ENCODE measurements around the gene CCDC149. TPM values are rescaled to one million over a fixed set of nuclear protein-coding genes. Genes with fewer than 3 reads are reported as not detected.

Gene CCDC149
- total and polyA plus RNA-seq, 2 experiments from 2014 or later: 12.3 to 13.3 TPM

DNA sequence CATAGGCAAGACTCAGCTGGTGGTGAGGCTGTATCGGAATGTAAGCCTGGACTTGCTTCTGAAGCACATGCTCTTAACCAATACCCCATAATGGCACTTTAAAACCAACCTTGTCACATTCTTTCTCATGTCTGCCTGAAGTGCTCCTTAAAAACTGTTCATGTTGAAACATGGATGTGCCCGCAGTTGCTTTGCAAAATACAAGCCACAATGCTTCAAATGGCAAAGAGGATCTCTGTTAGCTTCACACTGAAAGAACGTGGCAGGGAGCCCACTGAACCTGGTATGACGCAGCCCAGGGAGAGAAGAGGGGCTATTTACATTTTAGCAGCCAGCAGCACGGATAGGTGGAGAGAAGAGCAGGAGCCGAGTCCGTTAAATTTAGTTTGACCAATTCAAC, 88.1 kb downstream of the CCDC149 start:
- Histone ChIP-seq H3K9me2 (replicated peaks; ENCODE audit: insufficient read depth) (no peaks in the 10 kb centered on the region), H3K4me1 (ENCODE audit: insufficient read depth) (no peaks in the 10 kb centered on the region), H3K9me3 (ENCODE audit: low read depth) (no peaks in the 10 kb centered on the region), H3K36me3 (replicated peaks; ENCODE audit: insufficient read depth, low read depth) (no peaks in the 10 kb centered on the region), H3K4me3 (no peak overlapping the region), H2AFZ (no peak overlapping the region), H3K4me2 (no peak overlapping the region), H3K27ac (no peak overlapping the region), H3K79me2 (no peaks in the 10 kb centered on the region), H4K20me1 (ENCODE audit: insufficient read depth, poor library complexity, severe bottlenecking) (no peaks in the 10 kb centered on the region), H3K27me3 (no peaks in the 10 kb centered on the region)
- 85% methylated on average over 7 of the region's 7 CpGs for whole genome bisulfite sequencing (ENCODE audit: low lambda C conversion rate, missing lambda C conversion rate)
- TF ChIP-seq EZH2phosphoT487 (IDR thresholded peaks at IDR 0.05; ENCODE audit: low read depth, severe bottlenecking, unreplicated experiment): no peak
- TF ChIP-seq, protein P1, sequence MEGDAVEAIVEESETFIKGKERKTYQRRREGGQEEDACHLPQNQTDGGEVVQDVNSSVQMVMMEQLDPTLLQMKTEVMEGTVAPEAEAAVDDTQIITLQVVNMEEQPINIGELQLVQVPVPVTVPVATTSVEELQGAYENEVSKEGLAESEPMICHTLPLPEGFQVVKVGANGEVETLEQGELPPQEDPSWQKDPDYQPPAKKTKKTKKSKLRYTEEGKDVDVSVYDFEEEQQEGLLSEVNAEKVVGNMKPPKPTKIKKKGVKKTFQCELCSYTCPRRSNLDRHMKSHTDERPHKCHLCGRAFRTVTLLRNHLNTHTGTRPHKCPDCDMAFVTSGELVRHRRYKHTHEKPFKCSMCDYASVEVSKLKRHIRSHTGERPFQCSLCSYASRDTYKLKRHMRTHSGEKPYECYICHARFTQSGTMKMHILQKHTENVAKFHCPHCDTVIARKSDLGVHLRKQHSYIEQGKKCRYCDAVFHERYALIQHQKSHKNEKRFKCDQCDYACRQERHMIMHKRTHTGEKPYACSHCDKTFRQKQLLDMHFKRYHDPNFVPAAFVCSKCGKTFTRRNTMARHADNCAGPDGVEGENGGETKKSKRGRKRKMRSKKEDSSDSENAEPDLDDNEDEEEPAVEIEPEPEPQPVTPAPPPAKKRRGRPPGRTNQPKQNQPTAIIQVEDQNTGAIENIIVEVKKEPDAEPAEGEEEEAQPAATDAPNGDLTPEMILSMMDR (IDR thresholded peaks at IDR 0.05; ENCODE audit: poor library complexity): no peak
- no peak for TF ChIP-seq EZH2 (IDR thresholded peaks at IDR 0.05; ENCODE audit: borderline replicate concordance)
- DNase-seq (ENCODE audit: low spot score): no peak

DNA sequence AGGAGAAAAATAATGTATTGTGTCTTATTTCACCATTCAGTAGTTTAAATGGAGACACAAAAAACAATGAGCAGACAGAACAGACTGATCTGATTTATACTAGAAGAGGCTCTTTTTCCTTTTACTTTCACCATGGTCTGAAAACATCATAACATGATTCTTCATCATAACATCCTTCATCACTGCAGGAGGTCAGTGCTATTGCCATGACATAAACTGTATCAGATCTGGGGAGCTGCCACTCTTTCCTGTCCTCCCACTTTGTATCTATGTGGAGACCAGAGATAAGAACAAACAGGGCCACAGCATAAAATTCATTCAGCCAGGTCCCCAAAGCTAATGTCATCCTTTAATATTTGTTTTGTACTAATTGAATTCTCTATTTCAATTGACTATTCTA, 92.3 kb downstream of the CCDC149 start:
- Histone ChIP-seq H3K27me3 (no peaks in the 10 kb centered on the region), H3K36me3 (replicated peaks; ENCODE audit: insufficient read depth, low read depth) (no peaks in the 10 kb centered on the region), H3K79me2 (no peaks in the 10 kb centered on the region), H4K20me1 (ENCODE audit: insufficient read depth, poor library complexity, severe bottlenecking) (no peaks in the 10 kb centered on the region), H3K9me2 (replicated peaks; ENCODE audit: insufficient read depth) (no peaks in the 10 kb centered on the region), H2AFZ (no peak overlapping the region), H3K9me3 (ENCODE audit: low read depth) (no peaks in the 10 kb centered on the region), H3K4me3 (no peak overlapping the region), H3K27ac (no peak overlapping the region), H3K4me1 (ENCODE audit: insufficient read depth) (no peaks in the 10 kb centered on the region), H3K4me2 (no peak overlapping the region)
- DNase-seq (ENCODE audit: low spot score): no peak
- TF ChIP-seq EZH2 (IDR thresholded peaks at IDR 0.05; ENCODE audit: borderline replicate concordance): no peak
- TF ChIP-seq EZH2phosphoT487 (IDR thresholded peaks at IDR 0.05; ENCODE audit: low read depth, severe bottlenecking, unreplicated experiment): no peak
- TF ChIP-seq, protein P1 (IDR thresholded peaks at IDR 0.05; ENCODE audit: poor library complexity): no peak

DNA sequence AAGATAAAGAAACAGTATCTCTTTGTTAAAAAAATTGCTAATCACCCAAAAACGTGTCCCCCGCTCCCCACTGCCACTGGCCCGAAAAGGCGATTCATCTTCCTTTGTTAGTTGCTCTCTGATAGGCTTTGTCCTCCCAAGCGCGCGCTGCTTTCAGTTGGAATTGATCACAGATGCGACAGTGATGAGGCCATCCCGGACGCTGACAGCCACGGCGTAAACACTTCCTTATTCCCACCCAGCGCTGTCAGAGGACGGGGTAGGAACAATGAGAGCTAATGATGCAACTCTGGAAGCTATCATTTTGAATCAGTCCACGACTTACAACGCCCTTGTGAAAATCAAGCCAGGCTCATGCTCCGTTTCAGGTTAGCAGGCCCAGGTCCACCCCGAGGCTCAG, 96.0 kb downstream of the CCDC149 start:
- H3K4me3 ChIP-seq: no peak overlapping the region
- DNase-seq (ENCODE audit: low spot score): no peak
- H3K79me2 ChIP-seq: no peaks in the 10 kb centered on the region
- H3K27ac ChIP-seq: no peak overlapping the region
- H3K27me3 ChIP-seq: no peaks in the 10 kb centered on the region
- no peaks in the 10 kb centered on the region for H3K4me1 ChIP-seq (ENCODE audit: insufficient read depth)
- no peak overlapping the region for H2AFZ ChIP-seq
- 92% methylated on average over 18 of the region's 18 CpGs for WGBS (ENCODE audit: low lambda C conversion rate, missing lambda C conversion rate)
- no peaks in the 10 kb centered on the region for H3K9me3 ChIP-seq (ENCODE audit: low read depth)
- no peaks in the 10 kb centered on the region for H4K20me1 ChIP-seq (ENCODE audit: insufficient read depth, poor library complexity, severe bottlenecking)
- no peaks in the 10 kb centered on the region for H3K36me3 ChIP-seq (replicated peaks; ENCODE audit: insufficient read depth, low read depth)
- no peaks in the 10 kb centered on the region for H3K9me2 ChIP-seq (replicated peaks; ENCODE audit: insufficient read depth)
- no peak overlapping the region for H3K4me2 ChIP-seq
- TF ChIP-seq, protein P1 (IDR thresholded peaks at IDR 0.05; ENCODE audit: poor library complexity): no peak
- TF ChIP-seq EZH2phosphoT487 (IDR thresholded peaks at IDR 0.05; ENCODE audit: low read depth, severe bottlenecking, unreplicated experiment): no peak
- TF ChIP-seq EZH2 (IDR thresholded peaks at IDR 0.05; ENCODE audit: borderline replicate concordance): no peak

DNA sequence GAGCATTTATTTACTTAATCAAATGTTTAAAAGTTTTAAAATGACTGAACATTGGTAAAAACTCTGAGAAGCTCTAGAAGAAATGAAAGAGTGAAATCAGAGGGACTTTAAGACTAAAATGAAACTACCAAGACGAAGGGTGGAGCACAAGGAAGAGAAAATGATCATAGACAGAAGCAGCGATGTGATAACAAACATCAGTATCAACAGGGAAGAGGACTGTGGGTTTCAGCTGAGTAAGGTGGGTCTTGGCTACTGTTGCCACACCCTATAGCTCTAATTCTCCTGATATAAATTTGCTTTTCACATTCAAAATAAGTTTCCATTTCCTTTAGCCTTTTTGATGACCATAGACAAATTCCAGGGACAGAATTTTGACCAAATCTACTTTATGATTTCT, 99.1 kb downstream of the CCDC149 start:
- no peak for DNase-seq (ENCODE audit: low spot score)
- H3K27me3 ChIP-seq: no peaks in the 10 kb centered on the region
- H3K36me3 ChIP-seq (replicated peaks; ENCODE audit: insufficient read depth, low read depth): no peaks in the 10 kb centered on the region
- no peaks in the 10 kb centered on the region for H3K9me2 ChIP-seq (replicated peaks; ENCODE audit: insufficient read depth)
- H4K20me1 ChIP-seq (ENCODE audit: insufficient read depth, poor library complexity, severe bottlenecking): no peaks in the 10 kb centered on the region
- WGBS (ENCODE audit: low lambda C conversion rate, missing lambda C conversion rate): 89% methylated on average over 2 of the region's 2 CpGs
- H3K4me1 ChIP-seq (ENCODE audit: insufficient read depth): no peaks in the 10 kb centered on the region
- no peaks in the 10 kb centered on the region for H3K79me2 ChIP-seq
- H3K9me3 ChIP-seq (ENCODE audit: low read depth): no peaks in the 10 kb centered on the region
- no peak for TF ChIP-seq EZH2 (IDR thresholded peaks at IDR 0.05; ENCODE audit: borderline replicate concordance)
- TF ChIP-seq, protein P1 (IDR thresholded peaks at IDR 0.05; ENCODE audit: poor library complexity): no peak
- TF ChIP-seq EZH2phosphoT487 (IDR thresholded peaks at IDR 0.05; ENCODE audit: low read depth, severe bottlenecking, unreplicated experiment): no peak
- no peak overlapping the region for H3K27ac ChIP-seq
- no peak overlapping the region for H3K4me3 ChIP-seq
- H2AFZ ChIP-seq: no peak overlapping the region
- H3K4me2 ChIP-seq: no peak overlapping the region
